GM18519 (cell line): ENCODE data around the gene TK2.
"Not testable (repeated sequence)": the region's sequence is repeated elsewhere in the genome, so short reads cannot be mapped to it uniquely, and the experiment has no call there.

Experiments used
- ATAC-seq: cut with Tn5 transposase; IDR thresholded peaks from one replicate; pipeline ENCODE4 v1.9.1; 2021; ENCODE audit warnings: mild to moderate bottlenecking, moderate library complexity; ENCODE audit not compliant: unreplicated experiment, low FRiP score

TK2 gene

DNA sequence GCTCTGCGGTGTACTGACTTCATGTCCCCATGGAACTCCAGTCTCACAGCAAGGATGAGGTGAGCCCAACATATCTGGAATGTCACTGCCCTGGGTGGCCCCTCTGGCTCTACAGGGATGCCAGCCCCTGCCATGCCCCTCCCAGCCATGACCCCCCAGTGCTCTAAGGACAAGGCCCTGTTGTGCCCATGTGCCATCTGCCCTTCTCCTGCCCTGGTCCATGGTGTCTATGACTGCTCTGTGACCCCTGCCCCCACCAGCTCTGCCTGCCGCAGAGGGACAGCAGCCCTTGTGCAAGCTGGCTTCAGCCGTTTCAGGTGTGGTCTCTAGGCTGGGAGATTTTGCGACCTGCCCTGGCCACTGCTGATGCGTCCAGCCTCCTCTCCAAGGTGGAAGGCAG lies 40.3 kb downstream of the TK2 start:
- no peak for ATAC-seq

DNA sequence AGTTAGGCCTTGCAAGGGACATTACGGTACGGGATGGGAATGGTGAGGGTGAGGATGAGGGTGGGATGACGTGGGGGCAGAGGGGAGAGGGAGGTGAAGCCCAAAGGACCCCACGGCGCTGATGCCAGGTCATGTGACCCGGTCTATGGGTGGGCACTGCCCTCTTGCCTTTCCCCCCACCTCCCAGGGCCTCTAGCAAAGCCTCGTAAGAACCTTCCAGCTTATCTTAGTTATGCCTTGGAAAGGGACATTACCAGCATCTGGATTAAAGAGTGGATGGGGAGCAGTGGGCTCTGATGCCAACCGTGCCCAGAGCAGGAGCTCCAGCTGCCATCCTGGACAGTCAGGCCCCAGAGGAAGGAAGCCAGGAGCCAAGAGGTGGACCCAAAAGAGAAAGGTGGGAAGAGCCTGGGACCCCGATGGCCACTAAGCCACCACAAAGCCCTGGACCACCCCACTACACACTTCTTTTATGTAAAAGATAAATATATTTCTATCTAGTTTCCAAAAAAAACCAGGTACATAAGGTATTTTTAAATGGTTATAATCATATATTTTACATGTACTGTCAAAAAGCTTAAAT lies 40.9 kb downstream of the TK2 start:
- ATAC-seq, result no peak

DNA sequence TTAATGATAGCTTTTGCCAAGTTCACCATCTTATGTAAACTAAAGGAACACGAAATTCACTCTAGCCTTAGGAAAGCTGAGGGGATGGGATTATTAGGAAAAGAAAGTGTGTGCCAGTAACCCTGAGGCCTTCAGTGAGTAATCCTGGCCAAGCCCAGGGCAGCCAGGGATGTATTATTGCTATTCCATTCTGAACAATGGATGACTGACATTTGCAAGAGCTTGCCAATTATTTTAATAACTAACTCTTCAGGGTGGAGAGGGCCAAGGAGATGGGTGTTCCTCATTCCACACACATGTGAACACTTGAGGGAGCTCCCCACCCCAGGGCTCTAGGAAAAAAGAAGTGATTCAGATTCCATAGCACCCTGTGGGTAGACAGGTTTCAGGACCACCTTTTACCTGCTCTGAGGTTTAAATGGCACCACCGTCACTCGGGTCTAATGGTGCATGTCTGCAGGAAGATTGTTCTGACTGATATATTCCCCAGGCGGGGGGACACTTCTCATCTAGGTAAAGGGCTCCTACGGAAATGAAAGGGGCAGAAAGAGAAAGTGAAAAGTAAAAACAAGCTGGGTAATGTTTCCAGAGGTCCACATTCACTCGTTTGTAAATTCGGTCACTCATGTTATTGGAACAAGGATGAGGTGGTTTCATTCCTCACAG lies 41.5 kb downstream of the TK2 start:
- ATAC-seq, result no peak

DNA sequence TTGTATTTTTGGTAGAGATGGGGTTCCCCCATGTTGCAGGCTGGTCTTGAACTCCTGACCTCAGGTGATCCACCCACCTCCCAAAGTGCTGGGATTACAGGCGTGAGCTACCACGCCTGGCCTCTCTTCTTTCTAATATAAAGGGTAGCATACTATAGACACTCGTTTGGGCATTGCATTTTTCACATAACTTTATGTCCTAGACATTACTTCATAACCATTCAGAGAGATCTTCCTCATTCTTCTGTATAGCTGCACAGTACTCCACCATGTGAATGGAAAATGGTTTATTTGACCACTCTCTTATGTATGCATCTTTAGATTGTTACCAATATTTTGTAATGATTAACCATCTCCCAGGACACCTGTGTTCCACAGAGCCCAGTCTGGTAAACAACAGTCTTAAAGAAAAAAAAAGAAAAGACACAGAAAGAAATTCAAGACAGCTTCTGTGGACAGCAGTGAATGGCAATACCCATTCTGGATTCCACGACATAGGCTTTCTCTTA lies 42.1 kb downstream of the TK2 start:
- ATAC-seq, result no peak

DNA sequence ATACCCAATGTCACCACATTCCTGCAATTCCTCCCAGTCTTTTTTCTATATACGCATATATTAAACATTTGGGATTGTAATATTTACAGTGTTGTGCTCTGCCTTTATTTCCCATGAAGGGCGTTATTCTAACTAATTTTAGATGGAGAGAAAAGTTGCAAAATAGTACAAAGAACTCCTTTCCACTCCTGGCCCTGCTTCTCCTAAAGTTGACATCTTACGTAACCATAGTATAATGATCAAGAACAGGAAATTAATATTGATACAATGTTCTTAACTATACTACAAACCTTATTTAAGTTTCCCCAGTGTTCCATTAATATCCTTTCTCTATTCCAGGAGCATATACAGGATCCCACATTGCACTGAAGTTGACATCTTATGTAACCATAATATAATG lies 46.3 kb downstream of the TK2 start:
- ATAC-seq, result no peak

DNA sequence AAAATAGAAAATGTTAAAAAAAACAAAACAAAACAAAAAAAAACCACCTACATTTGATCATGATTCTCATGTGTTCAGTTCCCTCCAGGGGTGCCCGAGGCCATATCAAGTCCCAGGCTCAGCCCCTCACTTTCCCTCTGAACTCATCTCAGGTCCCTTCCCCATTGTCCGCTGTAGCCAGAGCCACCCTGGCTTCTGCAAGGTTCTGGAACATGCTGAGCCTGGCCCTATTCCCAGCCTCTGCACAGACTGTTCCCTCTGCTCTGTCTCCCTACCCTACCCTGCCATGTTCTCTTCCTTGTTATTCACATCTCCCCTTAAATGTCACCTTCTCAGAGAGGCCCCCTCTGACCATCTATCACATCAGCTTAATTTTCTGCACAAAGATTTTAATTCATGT lies 46.9 kb downstream of the TK2 start:
- no peak for ATAC-seq

DNA sequence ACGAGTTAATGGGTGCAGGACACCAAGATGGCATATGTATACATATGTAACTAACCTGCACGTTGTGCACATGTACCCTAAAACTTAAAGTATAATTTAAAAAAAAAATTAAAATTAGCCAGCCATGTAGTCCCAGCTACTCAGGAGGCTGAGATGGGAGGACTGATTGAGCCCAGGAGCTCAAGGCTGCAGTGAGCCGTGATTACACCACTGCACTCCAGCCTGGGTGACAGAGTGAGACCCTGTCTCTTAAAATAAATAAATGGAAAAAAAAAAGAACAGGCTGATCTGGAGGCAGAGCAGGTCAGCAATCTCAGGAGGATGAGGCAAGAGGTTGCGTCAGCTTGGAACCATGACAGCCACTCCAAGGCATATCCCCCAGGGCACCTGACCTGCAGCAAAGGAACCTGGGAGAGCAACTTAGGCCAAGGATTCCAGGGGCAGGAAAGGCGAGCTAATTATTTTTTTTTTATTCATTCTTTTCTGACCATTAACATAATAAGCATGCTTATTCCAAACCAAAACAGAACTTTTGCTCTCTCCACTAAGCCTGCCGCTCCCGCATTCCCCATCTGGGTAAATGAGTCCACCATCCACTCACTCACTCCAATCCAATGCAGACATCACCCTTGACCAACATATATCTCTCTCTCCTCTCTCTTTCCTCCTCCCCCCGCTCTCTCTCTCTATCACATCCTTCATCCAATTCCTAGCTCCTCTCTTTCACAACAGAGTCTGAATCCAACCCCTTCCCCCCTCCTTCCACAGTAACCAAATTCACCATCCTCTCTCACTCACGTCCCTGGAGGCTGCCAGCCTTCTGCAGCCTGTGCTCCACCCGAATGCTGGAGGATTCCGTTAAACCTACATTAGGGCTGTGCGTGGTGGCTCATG lies 47.7 kb downstream of the TK2 start:
- no peak for ATAC-seq

DNA sequence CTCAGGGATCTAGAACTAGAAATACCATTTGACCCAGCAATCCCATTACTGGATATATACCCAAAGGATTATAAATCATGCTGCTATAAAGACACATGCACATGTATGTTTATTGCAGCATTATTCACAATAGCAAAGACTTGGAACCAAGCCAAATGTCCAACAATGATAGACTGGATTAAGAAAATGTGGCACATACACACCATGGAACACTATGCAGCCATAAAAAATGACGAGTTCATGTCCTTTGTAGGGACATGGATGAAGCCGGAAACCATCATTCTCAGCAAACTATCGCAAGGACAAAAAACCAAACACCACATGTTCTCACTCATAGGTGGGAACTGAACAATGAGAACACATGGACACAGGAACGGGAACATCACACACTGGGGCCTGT lies 48.4 kb downstream of the TK2 start:
- ATAC-seq, result not testable (repeated sequence)

DNA sequence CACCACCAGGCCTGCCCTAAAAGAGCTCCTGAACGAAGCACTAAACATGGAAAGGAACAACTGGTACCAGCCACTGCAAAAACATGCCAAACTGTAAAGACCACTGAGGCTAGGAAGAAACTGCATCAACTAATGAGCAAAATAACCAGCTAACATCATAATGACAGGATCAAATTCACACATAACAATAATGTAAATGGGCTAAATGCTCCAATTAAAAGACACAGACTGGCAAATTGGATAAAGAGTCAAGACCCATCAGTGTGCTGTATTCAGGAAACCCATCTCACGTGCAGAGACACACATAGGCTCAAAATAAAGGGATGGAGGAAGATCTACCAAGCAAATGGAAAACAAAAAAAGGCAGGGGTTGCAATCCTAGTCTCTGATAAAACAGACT lies 52.0 kb downstream of the TK2 start:
- ATAC-seq, result not testable (repeated sequence)

DNA sequence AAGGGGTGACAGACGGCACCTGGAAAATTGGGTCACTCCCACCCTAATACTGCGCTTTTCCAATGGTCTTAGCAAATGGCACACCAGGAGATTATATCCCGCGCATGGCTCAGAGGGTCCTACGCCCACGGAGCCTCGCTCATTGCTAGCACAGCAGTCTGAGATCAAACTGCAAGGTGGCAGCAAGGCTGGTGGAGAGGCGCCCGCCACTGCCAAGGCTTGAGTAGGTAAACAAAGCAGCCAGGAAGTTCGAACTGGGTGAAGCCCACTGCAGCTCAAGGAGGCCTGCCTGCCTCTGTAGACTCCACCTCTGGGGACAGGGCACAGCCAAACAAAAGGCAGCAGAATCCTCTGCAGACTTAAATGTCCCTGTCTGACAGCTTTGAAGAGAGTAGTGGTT lies 53.7 kb downstream of the TK2 start:
- not testable (repeated sequence) for ATAC-seq

DNA sequence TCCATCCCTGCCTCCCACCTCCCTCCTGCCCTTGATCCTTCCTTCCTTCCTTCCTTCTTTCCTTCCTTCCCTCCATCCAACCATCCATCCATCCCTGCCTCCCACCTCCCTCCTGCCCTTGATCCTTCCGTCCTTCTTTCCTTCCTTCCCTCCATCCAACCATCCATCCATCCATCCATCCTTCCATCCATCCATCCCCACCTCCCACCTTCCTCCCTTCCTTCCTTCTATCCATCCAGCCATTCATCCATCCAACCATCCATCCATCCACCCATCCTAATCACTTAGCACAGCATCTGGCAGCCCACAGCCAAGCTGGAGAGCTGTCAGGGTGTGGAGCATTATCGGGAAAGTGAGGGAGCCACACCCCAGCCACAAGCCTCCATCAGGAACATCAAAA lies 54.5 kb downstream of the TK2 start:
- ATAC-seq, result no peak

DNA sequence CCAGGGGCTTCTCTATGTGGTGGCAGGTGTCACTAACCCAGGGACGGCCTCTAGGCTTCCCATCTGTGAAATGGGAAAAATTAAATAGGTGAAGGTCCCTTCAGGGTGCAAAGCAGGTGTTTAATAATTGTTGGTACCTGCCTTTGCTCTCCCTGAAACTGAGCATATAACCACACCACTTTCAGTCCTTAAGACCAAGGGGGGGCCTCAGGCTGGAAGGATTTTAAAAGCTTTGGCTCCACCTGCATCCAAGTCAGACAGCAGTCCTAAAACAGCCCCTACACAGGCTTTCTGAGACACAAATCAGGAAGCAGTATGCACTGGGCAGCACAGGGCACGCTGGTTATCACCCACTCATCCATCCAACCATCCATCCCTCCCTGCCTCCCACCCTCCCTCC lies 55.0 kb downstream of the TK2 start:
- no peak for ATAC-seq

DNA sequence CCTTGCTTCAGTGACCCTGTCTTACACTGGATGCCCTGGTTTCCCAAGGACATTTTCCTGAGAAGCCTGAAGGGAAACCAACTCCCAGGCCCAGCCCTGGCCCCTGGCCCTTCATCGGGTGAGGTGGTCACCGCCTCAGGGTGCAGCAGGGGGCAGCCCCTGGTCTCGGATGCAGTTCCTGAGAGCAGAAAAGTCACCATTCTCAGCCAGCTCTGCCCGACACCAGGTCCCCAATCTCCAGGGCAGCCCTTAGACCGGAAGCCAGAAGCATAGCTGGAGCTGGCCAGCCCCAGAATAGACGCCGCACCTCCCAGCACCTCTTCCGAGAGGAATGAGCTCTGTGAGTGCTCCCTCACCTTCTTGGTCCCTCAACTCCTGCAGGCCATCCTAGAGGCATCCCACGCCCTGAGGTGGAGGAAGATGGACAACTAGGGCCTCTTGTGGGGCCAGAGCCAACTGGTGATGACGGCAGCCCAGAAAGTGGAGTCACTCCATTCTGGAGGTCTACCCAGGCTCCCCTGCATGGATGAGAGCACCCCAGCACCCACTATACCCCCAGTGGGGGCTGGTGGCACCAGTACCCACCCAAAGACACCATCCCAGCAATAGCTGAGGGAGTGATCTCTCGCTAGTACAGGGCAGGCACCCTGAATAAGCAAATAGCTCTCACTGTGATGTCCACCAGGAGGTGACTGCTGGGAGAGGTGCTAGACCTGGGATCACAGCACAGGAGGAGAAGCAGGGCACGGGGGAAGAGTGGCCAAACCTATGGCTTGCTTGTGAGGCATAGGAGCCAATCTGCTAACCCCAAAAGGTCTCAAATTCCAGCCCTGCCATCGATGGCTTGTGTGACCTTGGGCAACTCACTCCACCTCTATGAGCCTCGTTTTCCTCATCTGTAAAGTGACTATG lies 56.2 kb downstream of the TK2 start:
- ATAC-seq, result no peak

DNA sequence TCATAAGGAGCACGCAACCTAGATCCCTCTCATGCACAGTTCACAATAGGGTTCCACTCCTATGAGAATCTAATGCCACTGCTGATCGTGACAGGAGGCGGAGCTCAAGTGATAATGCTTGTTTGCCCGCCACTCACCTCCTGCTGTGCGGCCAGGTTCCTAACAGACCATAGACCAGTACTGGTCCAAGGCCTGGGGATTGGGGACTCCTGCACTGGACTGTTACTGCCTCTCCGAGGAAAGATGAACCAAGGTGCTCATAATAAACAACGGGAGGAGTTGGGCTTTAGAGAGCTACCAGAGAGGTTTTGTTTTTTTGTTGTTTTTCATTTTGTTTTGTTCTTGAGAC lies 58.2 kb downstream of the TK2 start:
- ATAC-seq, result no peak

DNA sequence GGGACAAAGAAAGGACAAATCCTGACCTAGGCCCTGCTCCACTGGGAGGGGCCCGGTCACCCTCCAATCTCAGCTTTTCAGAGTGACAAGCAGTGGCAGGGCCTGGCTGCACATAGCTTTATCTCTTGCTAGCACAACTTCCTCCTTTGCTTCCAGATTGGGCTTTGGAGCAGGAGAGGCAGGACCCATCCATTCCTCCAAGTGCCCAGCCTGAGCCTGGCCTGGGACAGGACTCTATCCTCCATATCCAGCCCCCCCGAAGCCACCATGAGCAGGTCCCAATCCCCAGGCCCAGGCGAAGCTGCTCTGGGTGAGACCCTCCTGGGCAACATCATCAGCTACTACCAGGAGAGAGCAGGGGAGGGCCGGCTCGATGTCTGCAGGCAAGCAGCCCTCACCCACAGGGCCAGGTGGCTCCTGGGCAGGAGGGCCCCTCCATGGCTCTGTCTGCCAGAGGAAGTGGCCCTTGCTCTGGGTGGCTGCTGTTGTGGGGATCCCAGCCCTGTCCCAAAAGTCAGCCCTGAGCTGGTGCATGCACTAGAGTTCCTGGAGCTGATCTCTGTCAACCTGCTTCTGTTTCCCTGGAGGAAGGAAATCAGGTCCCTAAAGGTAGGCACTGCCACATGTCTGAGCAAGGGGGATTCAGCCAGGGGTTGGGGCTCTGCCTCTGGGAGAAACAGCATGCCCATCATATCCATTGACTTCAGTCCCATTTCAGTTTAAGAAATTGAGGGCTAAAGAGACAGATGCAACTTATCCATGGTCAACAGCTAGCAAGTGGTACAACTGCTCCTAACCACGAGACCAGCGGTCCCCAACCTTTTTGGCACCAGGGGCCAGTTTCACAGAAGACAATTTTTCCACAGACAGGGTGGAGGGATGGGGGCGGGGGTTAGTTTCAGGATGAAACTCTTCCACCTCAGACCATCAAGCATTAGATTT lies 58.9 kb downstream of the TK2 start:
- no peak for ATAC-seq

DNA sequence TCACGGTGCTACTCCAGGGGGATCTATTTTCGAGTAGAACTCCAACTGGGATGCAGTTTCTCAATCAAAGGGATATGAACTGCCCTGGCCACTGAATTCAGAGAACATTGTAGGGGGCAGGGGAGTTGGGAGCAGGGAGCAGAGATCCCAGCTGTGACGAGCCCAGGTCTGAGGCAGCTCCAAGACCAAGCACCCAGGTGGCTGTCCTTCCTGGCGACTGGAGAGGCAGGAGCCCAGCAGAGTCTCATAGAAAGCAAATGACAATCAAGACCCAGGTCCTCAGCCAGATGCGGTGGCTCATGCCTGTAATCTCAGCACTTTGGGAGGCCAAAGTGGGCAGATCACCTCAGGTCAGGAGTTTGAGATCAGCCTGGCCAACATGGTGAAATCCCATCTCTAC lies 60.1 kb downstream of the TK2 start:
- ATAC-seq, result no peak

DNA sequence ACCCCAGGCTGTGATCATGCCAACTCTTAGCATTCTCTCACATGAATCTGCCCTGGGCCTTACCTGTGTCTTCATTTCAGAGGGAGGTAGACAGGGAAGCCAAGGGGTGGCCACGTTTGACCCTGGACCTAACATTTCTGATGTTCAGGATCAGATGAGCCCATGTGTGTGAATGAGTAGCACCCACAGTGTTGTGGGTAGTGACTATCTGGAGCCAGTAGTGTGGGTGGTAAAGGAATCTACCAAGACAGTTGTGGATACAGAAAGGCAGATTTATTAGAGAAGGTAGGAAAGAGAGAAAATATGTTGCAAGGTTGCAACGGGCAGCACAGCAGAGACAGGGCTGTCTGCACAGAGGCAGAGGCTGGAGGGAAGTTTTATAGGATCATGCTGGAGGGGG lies 60.5 kb downstream of the TK2 start:
- ATAC-seq, result no peak

DNA sequence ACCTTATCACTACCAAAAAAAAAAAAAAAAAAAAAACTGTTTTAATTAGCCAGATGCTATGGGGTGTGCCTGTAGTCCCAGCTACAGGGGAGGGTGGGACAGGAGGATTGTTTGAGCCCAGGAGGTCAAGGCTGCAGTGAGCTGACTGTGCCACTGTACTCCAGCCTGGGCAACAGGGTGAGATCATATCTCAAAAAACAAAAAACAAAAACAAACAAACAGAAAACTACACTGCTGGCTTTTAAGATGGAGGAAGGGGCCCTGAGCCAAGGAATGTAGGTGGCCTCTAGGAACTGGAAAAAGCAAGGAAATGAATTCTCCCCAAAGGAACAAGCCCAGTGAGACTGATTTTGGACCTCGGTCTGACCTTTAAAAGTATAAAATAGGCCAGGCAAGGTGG lies 61.4 kb downstream of the TK2 start:
- ATAC-seq, result no peak

DNA sequence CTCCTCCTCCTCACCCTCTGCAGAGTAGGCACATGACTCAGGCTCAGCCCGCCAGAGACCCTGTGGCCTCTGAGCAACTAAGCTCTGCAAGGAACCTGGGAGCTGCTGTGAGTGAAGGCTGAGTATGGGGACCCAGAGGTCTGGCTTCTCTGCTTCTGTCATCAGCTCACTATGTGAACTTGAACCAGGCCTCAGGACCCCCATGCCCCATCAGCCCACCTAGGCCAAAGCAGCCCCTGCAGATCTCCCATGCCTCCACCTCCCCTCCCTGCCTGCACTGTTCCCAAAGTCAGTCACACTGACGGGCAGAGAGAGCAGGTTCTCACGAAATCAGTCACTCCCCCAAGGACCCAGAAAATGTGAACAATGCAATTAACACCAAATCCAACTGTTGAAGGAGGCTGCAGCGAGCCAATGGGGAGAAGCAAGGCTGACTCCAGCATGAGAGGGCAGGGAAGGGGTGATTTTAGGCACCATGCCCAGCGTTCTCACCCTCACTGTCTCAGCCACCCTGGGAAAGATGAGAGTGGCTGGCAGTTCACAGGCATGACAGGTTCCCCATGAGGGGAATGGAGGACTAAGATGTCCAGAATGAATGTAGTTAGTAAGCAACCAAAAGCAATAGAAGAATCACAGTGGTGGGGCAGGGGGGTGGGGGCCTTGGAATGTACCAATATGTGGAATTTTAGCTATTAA lies 62.2 kb downstream of the TK2 start:
- no peak for ATAC-seq
